ENCODE results near the gene VPS36. TPM values are rescaled to one million over a fixed set of nuclear protein-coding genes. Genes with fewer than 3 reads are reported as not detected.
A peak's percentile ranks its signal among the peaks of the same experiment; 100 is the strongest.

VPS36 gene
- polyA plus RNA-seq, 1 donor (not counting 4 experiments of a cell fraction or from before 2014, with no cell fraction given) = 36.5 TPM

DNA sequence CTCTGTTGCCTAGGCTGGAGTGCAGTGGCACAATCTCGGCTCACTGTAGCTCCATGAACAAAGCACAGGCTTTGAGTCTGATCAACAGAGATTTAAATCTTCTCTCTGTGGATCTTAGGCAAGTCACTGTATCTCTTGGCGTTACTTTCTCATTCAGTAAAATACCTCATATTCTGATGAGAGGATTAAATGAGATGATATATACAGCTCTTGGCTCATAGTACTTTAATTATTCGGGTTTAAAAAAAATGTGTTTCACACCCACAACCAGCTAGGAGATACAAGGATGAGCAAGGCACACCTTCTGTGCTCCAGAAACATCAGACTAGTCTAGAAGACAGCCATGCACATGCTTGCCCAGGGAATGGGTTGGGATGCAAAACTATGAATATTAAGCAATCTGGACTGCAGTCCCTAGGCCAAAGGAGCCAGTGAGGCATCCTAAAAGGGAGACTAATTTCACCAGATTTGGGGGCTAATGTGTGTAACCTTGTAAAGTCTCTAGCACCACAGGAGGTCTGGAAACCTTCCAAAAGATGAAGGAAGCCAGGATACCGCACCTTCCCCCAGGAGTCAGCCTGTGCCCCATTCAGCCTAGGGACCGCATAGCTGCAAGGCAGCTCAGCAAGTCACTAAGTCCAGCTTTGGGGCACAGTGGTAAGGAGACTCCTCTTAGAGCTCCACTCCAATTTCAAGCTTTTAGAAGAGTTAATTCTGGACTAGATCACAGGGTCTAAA, 2.5 kb downstream of the VPS36 start:
- Histone ChIP-seq H3K79me2 (ENCODE audit: control insufficient read depth, insufficient read depth, low read length) (peaks cover 52% of the 10 kb centered on the region), H3K27me3 (ENCODE audit: control insufficient read depth, extremely low read depth, insufficient read depth, low read length) (no peaks in the 10 kb centered on the region), H4K20me1 (ENCODE audit: control insufficient read depth, extremely low read depth, insufficient read depth, low read length) (no peaks in the 10 kb centered on the region), H3K27ac (ENCODE audit: control insufficient read depth, insufficient read depth, low read length) (peak overlapping the region; percentile 79), H3K4me1 (ENCODE audit: control insufficient read depth, extremely low read depth, insufficient read depth, low read length) (peaks cover 29% of the 10 kb centered on the region), H3K9me3 (ENCODE audit: control insufficient read depth, low read depth, low read length) (no peaks in the 10 kb centered on the region), H3K9me1 (ENCODE audit: control insufficient read depth, extremely low read depth, insufficient read depth, low read length) (no peaks in the 10 kb centered on the region), H2AFZ (ENCODE audit: control insufficient read depth, low read length) (no peak overlapping the region), H3K9ac (ENCODE audit: control insufficient read depth, extremely low read depth, insufficient read depth, low read length) (peak overlapping the region; percentile 93), H3K4me2 (ENCODE audit: control insufficient read depth, extremely low read depth, insufficient read depth, low read depth, low read length) (peak overlapping the region; percentile 85), H3K36me3 (ENCODE audit: control insufficient read depth in 2 of 2, extremely low read depth in 1 of 2, insufficient read depth in 2 of 2, low read length in 2 of 2) (peaks cover 2 to 3% of the 10 kb centered on the region in 2 experiments), H3K4me3 (ENCODE audit: control insufficient read depth in 2 of 3, extremely low read depth in 1 of 3, insufficient read depth in 2 of 3, low read depth in 1 of 3, low read length in 3 of 3) (peak overlapping the region in 2 of 3 experiments; percentile 68 to 71)
- peak; percentile 81 for FAIRE-seq
- DNase-seq (ENCODE audit: low read depth, low spot score) = no peak
- no peak for TF ChIP-seq EZH2 (IDR thresholded peaks at IDR 0.05; ENCODE audit: low read length)
- TF ChIP-seq, protein P1, sequence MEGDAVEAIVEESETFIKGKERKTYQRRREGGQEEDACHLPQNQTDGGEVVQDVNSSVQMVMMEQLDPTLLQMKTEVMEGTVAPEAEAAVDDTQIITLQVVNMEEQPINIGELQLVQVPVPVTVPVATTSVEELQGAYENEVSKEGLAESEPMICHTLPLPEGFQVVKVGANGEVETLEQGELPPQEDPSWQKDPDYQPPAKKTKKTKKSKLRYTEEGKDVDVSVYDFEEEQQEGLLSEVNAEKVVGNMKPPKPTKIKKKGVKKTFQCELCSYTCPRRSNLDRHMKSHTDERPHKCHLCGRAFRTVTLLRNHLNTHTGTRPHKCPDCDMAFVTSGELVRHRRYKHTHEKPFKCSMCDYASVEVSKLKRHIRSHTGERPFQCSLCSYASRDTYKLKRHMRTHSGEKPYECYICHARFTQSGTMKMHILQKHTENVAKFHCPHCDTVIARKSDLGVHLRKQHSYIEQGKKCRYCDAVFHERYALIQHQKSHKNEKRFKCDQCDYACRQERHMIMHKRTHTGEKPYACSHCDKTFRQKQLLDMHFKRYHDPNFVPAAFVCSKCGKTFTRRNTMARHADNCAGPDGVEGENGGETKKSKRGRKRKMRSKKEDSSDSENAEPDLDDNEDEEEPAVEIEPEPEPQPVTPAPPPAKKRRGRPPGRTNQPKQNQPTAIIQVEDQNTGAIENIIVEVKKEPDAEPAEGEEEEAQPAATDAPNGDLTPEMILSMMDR (optimal IDR thresholded peaks at IDR 0.05 in 1 of 3, IDR thresholded peaks at IDR 0.05 in 1 of 3, conservative IDR thresholded peaks at IDR 0.05 in 1 of 3; ENCODE audit: extremely low read depth in 1 of 3, insufficient read depth in 2 of 3, low read length in 3 of 3) = no peak
- dilution Hi-C loops (cut with MboI; ENCODE audit: extremely low pct_ligation_motif_present, low sequenced_read_pairs) = no loop called here

DNA sequence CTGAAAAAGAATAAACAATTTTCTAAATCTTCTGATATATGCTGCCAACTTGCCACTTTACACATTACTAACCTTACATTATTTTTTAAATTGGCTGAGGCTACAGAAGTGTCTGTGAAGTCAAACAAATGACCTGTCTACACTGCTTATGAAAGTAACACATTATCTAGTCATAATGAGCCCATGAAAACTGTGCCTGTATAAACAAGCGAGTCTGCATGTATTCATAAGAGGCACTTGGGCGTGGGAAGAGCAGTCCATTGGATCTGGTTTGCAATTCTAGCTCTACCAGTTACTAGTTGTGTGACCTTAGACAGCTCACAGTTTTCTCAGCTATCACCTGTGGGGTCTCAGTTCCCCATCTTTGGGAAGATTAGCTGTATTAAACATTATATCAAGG, 3.1 kb downstream of the VPS36 start:
- H3K4me3 ChIP-seq (ENCODE audit: control insufficient read depth in 2 of 3, extremely low read depth in 1 of 3, insufficient read depth in 2 of 3, low read depth in 1 of 3, low read length in 3 of 3) = peak overlapping the region in 2 of 3 experiments; percentile 6 to 12
- H2AFZ ChIP-seq (ENCODE audit: control insufficient read depth, low read length) = no peak overlapping the region
- peak overlapping the region; percentile 85 for H3K4me2 ChIP-seq (ENCODE audit: control insufficient read depth, extremely low read depth, insufficient read depth, low read depth, low read length)
- H3K9ac ChIP-seq (ENCODE audit: control insufficient read depth, extremely low read depth, insufficient read depth, low read length) = peak overlapping the region; percentile 20
- H3K27ac ChIP-seq (ENCODE audit: control insufficient read depth, insufficient read depth, low read length) = peak overlapping the region; percentile 60
- DNase-seq (ENCODE audit: low read depth, low spot score) (no peak), FAIRE-seq (peak; percentile 52)
- H3K79me2 ChIP-seq (ENCODE audit: control insufficient read depth, insufficient read depth, low read length) = peaks cover 58% of the 10 kb centered on the region
- H3K9me3 ChIP-seq (ENCODE audit: control insufficient read depth, low read depth, low read length) = no peaks in the 10 kb centered on the region
- H4K20me1 ChIP-seq (ENCODE audit: control insufficient read depth, extremely low read depth, insufficient read depth, low read length) = no peaks in the 10 kb centered on the region
- H3K27me3 ChIP-seq (ENCODE audit: control insufficient read depth, extremely low read depth, insufficient read depth, low read length) = no peaks in the 10 kb centered on the region
- H3K36me3 ChIP-seq (ENCODE audit: control insufficient read depth in 2 of 2, extremely low read depth in 1 of 2, insufficient read depth in 2 of 2, low read length in 2 of 2) = peaks cover 2 to 3% of the 10 kb centered on the region in 2 experiments
- no peaks in the 10 kb centered on the region for H3K9me1 ChIP-seq (ENCODE audit: control insufficient read depth, extremely low read depth, insufficient read depth, low read length)
- H3K4me1 ChIP-seq (ENCODE audit: control insufficient read depth, extremely low read depth, insufficient read depth, low read length) = peaks cover 29% of the 10 kb centered on the region
- dilution Hi-C loops (cut with MboI; ENCODE audit: extremely low pct_ligation_motif_present, low sequenced_read_pairs) = no loop called here
- TF ChIP-seq, protein P1 (optimal IDR thresholded peaks at IDR 0.05 in 1 of 3, IDR thresholded peaks at IDR 0.05 in 1 of 3, conservative IDR thresholded peaks at IDR 0.05 in 1 of 3; ENCODE audit: extremely low read depth in 1 of 3, insufficient read depth in 2 of 3, low read length in 3 of 3) = no peak
- TF ChIP-seq EZH2 (IDR thresholded peaks at IDR 0.05; ENCODE audit: low read length) = no peak
